GM19025 (cell line): Measurements from ENCODE around the gene PRPF18.
"Not testable (repeated sequence)": the region's sequence is repeated elsewhere in the genome, so short reads cannot be mapped to it uniquely, and the experiment has no call there.

Source experiments
- ATAC-seq: cut with Tn5 transposase; IDR thresholded peaks from one replicate; pipeline ENCODE4 v1.9.1; 2021; ENCODE audit warnings: mild to moderate bottlenecking, low read depth, moderate library complexity; ENCODE audit not compliant: unreplicated experiment

Gene PRPF18

GRCh38 chr10:13586676-13587355 lies at the start of gene PRPF18:
Gene PRPF18 (plus strand): TSS chr10:13586965. CDS start chr10:13587087, 122 bp downstream.
- ATAC-seq: peak; percentile 100

GRCh38 chr10:13537985-13538384 lies 48.8 kb upstream of the PRPF18 start:
- not testable (repeated sequence) for ATAC-seq

GRCh38 chr10:13542533-13542932 lies 44.2 kb upstream of the PRPF18 start:
- no peak for ATAC-seq

- ATAC-seq: no peak
These were observed 36.0 kb upstream of the PRPF18 start for GRCh38 chr10:13550802-13551201.

- no peak for ATAC-seq
These were observed 30.8 kb upstream of the PRPF18 start for GRCh38 chr10:13555884-13556510.

GRCh38 chr10:13559124-13559700 lies 27.6 kb upstream of the PRPF18 start:
- ATAC-seq: no peak

GRCh38 chr10:13560597-13560996 lies 26.2 kb upstream of the PRPF18 start:
- ATAC-seq: no peak

- no peak for ATAC-seq
These were observed 23.0 kb upstream of the PRPF18 start for GRCh38 chr10:13563481-13564445.

- ATAC-seq: no peak
These were observed 22.2 kb upstream of the PRPF18 start for GRCh38 chr10:13564576-13564975.

- ATAC-seq: no peak
These were observed 19.7 kb upstream of the PRPF18 start for GRCh38 chr10:13567030-13567429.

GRCh38 chr10:13571541-13571940 lies 15.2 kb upstream of the PRPF18 start:
- ATAC-seq: no peak

- ATAC-seq: no peak
These were observed 12.8 kb upstream of the PRPF18 start for GRCh38 chr10:13573960-13574359.

- no peak for ATAC-seq
These were observed 1.5 kb upstream of the PRPF18 start for GRCh38 chr10:13585195-13585751.

GRCh38 chr10:13585943-13586342 lies 822 bp upstream of the PRPF18 start:
- no peak for ATAC-seq

GRCh38 chr10:13587391-13587790 lies 626 bp downstream of the PRPF18 start:
- no peak for ATAC-seq

- ATAC-seq: no peak
These were observed 2.6 kb downstream of the PRPF18 start for GRCh38 chr10:13589316-13589715.

- no peak for ATAC-seq
These were observed 4.1 kb downstream of the PRPF18 start for GRCh38 chr10:13590886-13591285.

- no peak for ATAC-seq
These were observed 5.5 kb downstream of the PRPF18 start for GRCh38 chr10:13592306-13592705.

- ATAC-seq: no peak
These were observed 6.8 kb downstream of the PRPF18 start for GRCh38 chr10:13593535-13593934.

- no peak for ATAC-seq
These were observed 7.9 kb downstream of the PRPF18 start for GRCh38 chr10:13594641-13595040.
